HUES48 (cell line): ENCODE measurements around the gene IGSF10.

Experiments used
- H3K27ac ChIP-seq: one replicate; pipeline ENCODE4 v1.7.0; 2013; ENCODE audit warnings: low read depth, low read length, inconsistent platforms
- H3K27me3 ChIP-seq: 2 replicates; pipeline ENCODE4 v1.6.1; 2013; ENCODE audit warnings: mild to moderate bottlenecking, low read length; ENCODE audit not compliant: control insufficient read depth, insufficient read depth
- H3K36me3 ChIP-seq: 2 replicates; pipeline ENCODE4 v1.6.1; 2013; ENCODE audit warnings: low read length; ENCODE audit not compliant: control insufficient read depth, insufficient read depth
- H3K4me1 ChIP-seq: 2 replicates; pipeline ENCODE4 v1.6.1; 2013; ENCODE audit warnings: mild to moderate bottlenecking, low read length; ENCODE audit not compliant: control insufficient read depth, insufficient read depth
- H3K4me3 ChIP-seq: 2 replicates; pipeline ENCODE4 v1.5.1; 2013; ENCODE audit warnings: mild to moderate bottlenecking, low read depth, low read length
- H3K9ac ChIP-seq: 2 replicates; pipeline ENCODE4 v1.6.1; 2013; ENCODE audit warnings: mild to moderate bottlenecking, low read depth, low read length, moderate library complexity
- H3K9me3 ChIP-seq: 2 replicates; pipeline ENCODE4 v1.6.1; 2013; ENCODE audit warnings: low read length; ENCODE audit not compliant: control insufficient read depth, insufficient read depth

The IGSF10 gene

DNA sequence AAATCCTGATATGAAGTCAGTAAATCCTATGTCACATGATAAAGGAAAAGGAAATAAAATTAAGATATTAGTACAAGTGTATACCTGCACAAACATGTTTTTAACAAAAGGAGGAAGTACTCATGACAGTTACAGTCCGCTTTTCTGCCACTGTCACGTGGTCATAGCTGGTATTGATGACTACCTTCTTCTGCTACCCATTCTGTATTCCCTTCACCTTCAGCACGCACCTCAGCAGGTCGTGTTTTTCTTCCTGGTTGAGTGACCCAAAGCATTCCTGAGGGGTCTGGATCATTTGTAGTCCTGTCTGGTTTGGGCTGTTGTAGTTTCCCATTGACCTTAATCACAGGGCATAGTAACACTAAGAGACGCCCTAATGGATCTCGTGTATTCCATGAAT lies 41.1 kb downstream of the IGSF10 start:
- no peak overlapping the region for H3K9ac ChIP-seq
- no peak overlapping the region for H3K4me3 ChIP-seq
- H3K4me1 ChIP-seq: peaks cover 4% of the 10 kb centered on the region
- H3K36me3 ChIP-seq: peaks cover 8% of the 10 kb centered on the region; the same call in 1 of the 2 replicates
- no peak overlapping the region for H3K27ac ChIP-seq
- H3K27me3 ChIP-seq: no peaks in the 10 kb centered on the region
- no peaks in the 10 kb centered on the region for H3K9me3 ChIP-seq

GRCh38 chr3:151415289-151415688 lies 45.6 kb downstream of the IGSF10 start:
- H3K9ac ChIP-seq: no peak overlapping the region
- no peak overlapping the region for H3K4me3 ChIP-seq
- no peaks in the 10 kb centered on the region for H3K9me3 ChIP-seq
- H3K27ac ChIP-seq: no peak overlapping the region
- H3K4me1 ChIP-seq: peaks cover 3% of the 10 kb centered on the region; the same call in 1 of the 2 replicates
- H3K27me3 ChIP-seq: no peaks in the 10 kb centered on the region
- peaks cover 8% of the 10 kb centered on the region for H3K36me3 ChIP-seq

GRCh38 chr3:151412989-151413388 lies 47.9 kb downstream of the IGSF10 start:
- no peak overlapping the region for H3K27ac ChIP-seq
- peaks cover 8% of the 10 kb centered on the region for H3K36me3 ChIP-seq
- H3K4me3 ChIP-seq: no peak overlapping the region
- no peaks in the 10 kb centered on the region for H3K9me3 ChIP-seq
- H3K9ac ChIP-seq: no peak overlapping the region
- peaks cover 3% of the 10 kb centered on the region; the same call in 1 of the 2 replicates for H3K4me1 ChIP-seq
- H3K27me3 ChIP-seq: no peaks in the 10 kb centered on the region
